HG03064 (cell line): ENCODE measurements around the gene GSTM3.
"Not testable (repeated sequence)": the region's sequence is repeated elsewhere in the genome, so short reads cannot be mapped to it uniquely, and the experiment has no call there.

Source experiments
- ATAC-seq: cut with Tn5 transposase; IDR thresholded peaks from one replicate; pipeline ENCODE4 v1.9.1; 2021; ENCODE audit warnings: low read depth; ENCODE audit not compliant: unreplicated experiment

GSTM3 gene

GRCh38 chr1:109762821-109763645 lies 22.2 kb upstream of the GSTM3 start:
- ATAC-seq = no peak

GRCh38 chr1:109762039-109762585 lies 21.3 kb upstream of the GSTM3 start:
- no peak for ATAC-seq

GRCh38 chr1:109761227-109762038 lies 20.6 kb upstream of the GSTM3 start:
- no peak for ATAC-seq

GRCh38 chr1:109760581-109761226 lies 19.9 kb upstream of the GSTM3 start:
- no peak for ATAC-seq

GRCh38 chr1:109759513-109760334 lies 18.9 kb upstream of the GSTM3 start:
- no peak for ATAC-seq

- ATAC-seq = no peak
These were observed 17.3 kb upstream of the GSTM3 start for GRCh38 chr1:109757936-109758786.

GRCh38 chr1:109756848-109757521 lies 16.1 kb upstream of the GSTM3 start:
- ATAC-seq = no peak

- not testable (repeated sequence) for ATAC-seq
These were observed 15.5 kb upstream of the GSTM3 start for GRCh38 chr1:109756325-109756724.

GRCh38 chr1:109754738-109755137 lies 13.9 kb upstream of the GSTM3 start:
- ATAC-seq = no peak

- ATAC-seq = no peak
These were observed 10.9 kb upstream of the GSTM3 start for GRCh38 chr1:109751531-109752260.

GRCh38 chr1:109750920-109751319 lies 10.1 kb upstream of the GSTM3 start:
- ATAC-seq = no peak

GRCh38 chr1:109750241-109750882 lies 9.5 kb upstream of the GSTM3 start:
- no peak for ATAC-seq

GRCh38 chr1:109749221-109749620 lies 8.4 kb upstream of the GSTM3 start:
- no peak for ATAC-seq

GRCh38 chr1:109748311-109748710 lies 7.5 kb upstream of the GSTM3 start:
- ATAC-seq = not testable (repeated sequence)

- ATAC-seq = peak; percentile 67
These were observed 862 bp downstream of the GSTM3 start for GRCh38 chr1:109739738-109740614.

GRCh38 chr1:109733236-109733870 lies 7.5 kb downstream of the GSTM3 start:
- ATAC-seq = no peak
